ENCODE data around the gene WIZ. TPM values are rescaled to one million over a fixed set of nuclear protein-coding genes. Genes with fewer than 3 reads are reported as not detected.

WIZ gene, protein sequence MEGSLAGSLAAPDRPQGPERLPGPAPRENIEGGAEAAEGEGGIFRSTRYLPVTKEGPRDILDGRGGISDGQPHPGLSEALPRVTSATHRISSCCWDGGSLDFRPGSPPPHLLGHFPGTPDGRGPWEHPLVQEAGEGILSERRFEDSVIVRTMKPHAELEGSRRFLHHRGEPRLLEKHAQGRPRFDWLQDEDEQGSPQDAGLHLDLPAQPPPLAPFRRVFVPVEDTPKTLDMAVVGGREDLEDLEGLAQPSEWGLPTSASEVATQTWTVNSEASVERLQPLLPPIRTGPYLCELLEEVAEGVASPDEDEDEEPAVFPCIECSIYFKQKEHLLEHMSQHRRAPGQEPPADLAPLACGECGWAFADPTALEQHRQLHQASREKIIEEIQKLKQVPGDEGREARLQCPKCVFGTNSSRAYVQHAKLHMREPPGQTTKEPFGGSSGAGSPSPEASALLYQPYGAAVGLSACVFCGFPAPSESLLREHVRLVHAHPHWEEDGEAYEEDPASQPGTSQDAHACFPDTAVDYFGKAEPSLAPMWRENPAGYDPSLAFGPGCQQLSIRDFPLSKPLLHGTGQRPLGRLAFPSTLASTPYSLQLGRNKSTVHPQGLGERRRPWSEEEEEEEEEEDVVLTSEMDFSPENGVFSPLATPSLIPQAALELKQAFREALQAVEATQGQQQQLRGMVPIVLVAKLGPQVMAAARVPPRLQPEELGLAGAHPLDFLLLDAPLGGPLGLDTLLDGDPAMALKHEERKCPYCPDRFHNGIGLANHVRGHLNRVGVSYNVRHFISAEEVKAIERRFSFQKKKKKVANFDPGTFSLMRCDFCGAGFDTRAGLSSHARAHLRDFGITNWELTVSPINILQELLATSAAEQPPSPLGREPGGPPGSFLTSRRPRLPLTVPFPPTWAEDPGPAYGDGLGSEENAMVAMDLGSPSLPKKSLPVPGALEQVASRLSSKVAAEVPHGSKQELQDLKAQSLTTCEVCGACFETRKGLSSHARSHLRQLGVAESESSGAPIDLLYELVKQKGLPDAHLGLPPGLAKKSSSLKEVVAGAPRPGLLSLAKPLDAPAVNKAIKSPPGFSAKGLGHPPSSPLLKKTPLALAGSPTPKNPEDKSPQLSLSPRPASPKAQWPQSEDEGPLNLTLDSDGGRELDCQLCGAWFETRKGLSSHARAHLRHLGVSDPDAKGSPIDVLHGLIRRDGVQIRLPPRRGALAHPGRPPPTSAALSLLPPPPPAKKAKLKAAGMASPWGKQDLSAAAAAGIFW (N-terminal part only)
- total RNA-seq = 10 to 100 TPM; 17.4 to 41.8 (median 33.6) TPM

DNA sequence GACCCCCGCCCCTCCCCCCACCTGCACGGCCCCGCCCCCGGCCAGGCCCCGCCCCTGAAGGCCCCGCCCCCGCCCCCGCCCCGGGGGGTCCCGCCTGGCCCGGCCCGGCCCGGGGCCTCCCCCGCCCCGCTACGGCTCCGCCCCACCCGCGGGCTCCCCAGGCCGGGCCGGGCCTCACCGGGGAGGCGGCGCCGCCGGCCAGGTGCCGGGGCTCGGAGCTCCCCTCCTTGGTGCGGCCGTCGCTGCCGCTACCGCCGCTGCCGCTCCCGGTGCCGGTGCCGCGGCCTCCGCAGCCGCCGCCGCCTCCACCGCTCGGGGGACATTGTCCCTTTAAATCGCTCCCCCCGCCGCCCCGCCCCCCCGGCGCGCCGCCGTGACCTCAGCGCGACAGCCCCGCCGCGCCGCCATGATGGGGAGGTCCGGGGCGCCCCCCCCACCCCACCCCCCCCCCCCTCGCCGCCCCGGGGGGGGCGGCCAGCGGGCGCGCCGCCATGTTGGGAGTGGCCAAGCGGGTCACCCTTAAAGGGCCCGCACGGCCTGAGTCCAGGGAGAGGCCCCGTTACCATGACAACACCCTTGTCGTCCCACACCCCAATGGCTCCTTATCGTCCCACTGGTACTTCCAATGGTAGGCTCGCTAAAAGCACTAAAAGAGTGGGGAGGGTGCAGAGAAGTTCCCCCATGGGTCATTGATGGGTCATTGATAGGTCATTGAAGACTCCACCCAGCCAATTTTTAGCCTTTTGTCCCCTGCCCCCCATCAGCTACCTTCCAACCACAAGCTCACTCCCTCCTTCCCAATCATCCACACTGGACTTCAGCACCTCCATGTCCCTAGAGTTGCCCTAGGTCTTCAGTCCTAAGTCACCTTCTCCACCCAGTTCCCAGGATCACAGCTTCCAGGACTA is at the start of gene WIZ:
WIZ (minus strand) TSS at position 337 of the 908 bp plus-strand sequence. CDS start 1,649 bp downstream, outside the sequence.
- TF ChIP-seq, protein P1, sequence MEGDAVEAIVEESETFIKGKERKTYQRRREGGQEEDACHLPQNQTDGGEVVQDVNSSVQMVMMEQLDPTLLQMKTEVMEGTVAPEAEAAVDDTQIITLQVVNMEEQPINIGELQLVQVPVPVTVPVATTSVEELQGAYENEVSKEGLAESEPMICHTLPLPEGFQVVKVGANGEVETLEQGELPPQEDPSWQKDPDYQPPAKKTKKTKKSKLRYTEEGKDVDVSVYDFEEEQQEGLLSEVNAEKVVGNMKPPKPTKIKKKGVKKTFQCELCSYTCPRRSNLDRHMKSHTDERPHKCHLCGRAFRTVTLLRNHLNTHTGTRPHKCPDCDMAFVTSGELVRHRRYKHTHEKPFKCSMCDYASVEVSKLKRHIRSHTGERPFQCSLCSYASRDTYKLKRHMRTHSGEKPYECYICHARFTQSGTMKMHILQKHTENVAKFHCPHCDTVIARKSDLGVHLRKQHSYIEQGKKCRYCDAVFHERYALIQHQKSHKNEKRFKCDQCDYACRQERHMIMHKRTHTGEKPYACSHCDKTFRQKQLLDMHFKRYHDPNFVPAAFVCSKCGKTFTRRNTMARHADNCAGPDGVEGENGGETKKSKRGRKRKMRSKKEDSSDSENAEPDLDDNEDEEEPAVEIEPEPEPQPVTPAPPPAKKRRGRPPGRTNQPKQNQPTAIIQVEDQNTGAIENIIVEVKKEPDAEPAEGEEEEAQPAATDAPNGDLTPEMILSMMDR (IDR thresholded peaks at IDR 0.05) = no peak
- peak; percentile 45 for ATAC-seq (ENCODE audit: low FRiP score)
- DNase-seq (ENCODE audit: low spot score) = peak; percentile 61

DNA sequence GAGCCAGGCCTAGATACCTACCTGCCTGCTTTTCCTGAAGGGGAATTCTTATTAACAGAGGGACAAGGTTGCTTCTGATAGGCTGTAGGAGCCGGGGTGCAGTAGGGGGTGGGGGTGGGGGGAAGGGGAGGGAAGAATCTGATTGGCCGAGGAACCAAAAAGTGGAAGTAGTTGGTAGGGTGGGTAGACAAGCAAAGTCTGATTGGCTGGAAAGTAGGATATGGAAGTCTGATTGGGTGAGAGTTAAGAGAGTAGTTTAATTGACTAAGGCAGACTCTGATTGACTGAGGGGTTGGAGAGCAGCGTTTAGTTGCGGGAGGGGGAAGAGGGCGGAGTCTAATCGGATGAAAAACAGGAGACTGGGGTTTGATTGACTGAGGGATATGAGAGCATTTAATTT is 49.2 kb upstream of the WIZ start:
- no peak for ATAC-seq (ENCODE audit: low FRiP score)
- no peak for DNase-seq (ENCODE audit: low spot score)
- TF ChIP-seq, protein P1 (IDR thresholded peaks at IDR 0.05) = no peak

DNA sequence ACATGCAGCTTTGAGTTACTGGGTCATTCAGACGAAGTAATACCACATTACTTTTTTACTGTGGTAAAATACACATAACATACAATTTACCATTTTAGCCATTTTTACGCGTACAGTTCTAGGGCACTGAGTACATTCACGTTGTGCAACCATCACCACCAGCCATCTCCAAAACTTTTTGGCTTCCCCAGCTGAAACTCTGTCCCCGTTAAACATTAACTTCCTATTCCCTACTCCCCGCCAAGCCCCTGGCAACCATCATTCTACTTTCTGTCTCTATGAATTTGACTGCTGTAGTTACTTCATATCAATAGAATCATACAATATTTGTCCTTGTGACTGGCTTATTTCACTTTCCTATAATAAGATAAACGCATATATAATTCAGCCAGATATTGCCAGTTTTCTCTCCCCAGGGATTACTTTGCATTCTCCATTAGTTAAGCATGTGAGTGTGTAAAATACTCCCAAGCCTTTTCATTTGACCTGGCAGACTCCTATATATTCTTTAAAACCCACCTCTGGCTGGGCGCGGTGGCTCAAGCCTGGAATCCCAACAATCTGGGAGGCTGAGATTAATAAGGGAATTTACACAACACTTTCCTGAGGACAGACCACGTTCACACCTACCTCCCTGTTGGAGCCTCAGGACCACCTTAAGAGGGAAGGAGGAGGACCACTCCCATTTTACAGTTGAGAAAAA is 48.6 kb upstream of the WIZ start:
- TF ChIP-seq, protein P1 (IDR thresholded peaks at IDR 0.05) = no peak
- ATAC-seq (ENCODE audit: low FRiP score) (no peak), DNase-seq (ENCODE audit: low spot score) (no peak)

DNA sequence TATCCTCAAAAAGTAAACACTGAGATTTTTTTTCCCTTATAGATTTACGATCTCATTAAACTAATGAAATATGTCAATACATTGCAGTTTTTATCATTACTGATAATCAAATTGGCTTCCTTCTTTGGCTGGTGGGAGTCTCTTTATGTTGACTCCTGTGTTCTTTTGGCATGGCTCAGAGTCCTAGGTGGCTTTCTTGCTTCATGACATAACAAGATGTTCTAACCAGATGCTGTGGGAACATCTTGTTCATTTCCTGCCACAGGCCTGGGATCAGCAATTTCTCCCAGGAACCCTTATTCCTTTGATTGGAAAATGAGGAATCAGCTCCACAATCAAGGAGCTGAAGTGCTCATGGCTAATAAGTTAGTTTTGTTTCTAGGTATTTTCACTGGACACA is 45.4 kb upstream of the WIZ start:
- ATAC-seq (ENCODE audit: low FRiP score) = no peak
- TF ChIP-seq, protein P1 (IDR thresholded peaks at IDR 0.05) = no peak

DNA sequence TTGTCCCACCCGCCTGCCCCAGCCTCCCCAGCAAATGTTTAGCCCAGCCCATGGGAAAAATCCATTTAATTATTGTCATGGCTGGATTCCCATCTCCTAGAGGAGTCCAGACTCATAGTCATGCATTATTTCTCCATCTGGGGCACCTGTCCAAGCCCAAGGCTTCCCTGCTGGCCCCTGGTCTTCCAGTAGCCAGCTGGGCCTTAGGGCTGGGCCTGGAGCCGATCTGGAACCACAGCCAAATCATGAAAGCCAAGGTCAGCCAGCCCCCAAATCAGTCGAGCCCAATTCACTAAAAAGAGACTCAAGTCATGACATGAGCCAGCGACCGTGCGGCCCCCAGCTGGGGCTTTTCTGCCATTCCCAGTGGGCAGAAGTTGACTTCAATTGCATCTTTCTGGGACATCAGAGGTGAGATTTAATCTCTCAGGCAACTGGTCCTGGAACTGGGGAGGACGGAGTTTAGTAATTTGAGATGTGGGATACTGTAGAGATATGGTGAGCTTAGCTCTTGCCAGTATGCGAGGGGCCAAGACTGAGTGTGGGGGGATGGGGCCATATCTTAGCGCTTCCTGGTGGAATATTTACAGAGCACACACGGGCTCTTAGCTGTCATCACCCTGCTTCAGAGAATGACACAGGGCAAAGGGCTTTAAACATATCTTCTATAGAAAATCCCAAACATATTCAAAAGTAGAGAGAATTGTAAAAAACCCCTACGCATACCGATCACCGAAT is 38.9 kb upstream of the WIZ start:
- no peak for DNase-seq (ENCODE audit: low spot score)

More for the DNA sequence above, 45.4 kb upstream of the WIZ start:
- DNase-seq (ENCODE audit: low spot score) = no peak

More for the DNA sequence above, 38.9 kb upstream of the WIZ start:
- peak; percentile 68 for ATAC-seq (ENCODE audit: low FRiP score)
- TF ChIP-seq, protein P1 (IDR thresholded peaks at IDR 0.05) = no peak
